Lower leg skin (tissue), 3 donors: ENCODE data around the gene PPP1R18.

ENCODE experiments used
- CTCF ChIP-seq, 3 donors: fragments of 450-650 bp; IDR thresholded peaks; one replicate each; pipeline ENCODE4 v1.5.1; 2016; ENCODE audit warnings: antibody characterized with exemption in 3 of 3, mild to moderate bottlenecking in 3 of 3, moderate library complexity in 2 of 3
- POLR2A ChIP-seq, 2 donors: fragments of 450-650 bp; IDR thresholded peaks; one replicate each; pipeline ENCODE4 v1.6.1; 2016 to 2017; ENCODE audit warnings: antibody characterized with exemption in 2 of 2, mild to moderate bottlenecking in 1 of 2, moderate library complexity in 1 of 2

GRCh38 chr6:30722280-30723112 lies 36.1 kb upstream of the PPP1R18 start:
- TF ChIP-seq CTCF (IDR thresholded peaks at IDR 0.05) = peak in 1 of 3 donors; percentile 98
- TF ChIP-seq POLR2A (IDR thresholded peaks at IDR 0.05) = no peak
